GM12874 (cell line): ENCODE measurements around the gene C2CD4B.

ENCODE experiments used
- CTCF ChIP-seq: IDR thresholded peaks from 2 replicates; pipeline ENCODE4 v1.5.1; 2011; ENCODE audit warnings: low read depth, mild to moderate bottlenecking, control low read depth, low read length, moderate library complexity; ENCODE audit not compliant: insufficient read depth

C2CD4B gene

GRCh38 chr15:62149729-62150128, 15.4 kb downstream of the C2CD4B start:
- TF ChIP-seq CTCF = no peak

GRCh38 chr15:62147551-62147950, 17.5 kb downstream of the C2CD4B start:
- TF ChIP-seq CTCF = no peak

GRCh38 chr15:62147149-62147548, 17.9 kb downstream of the C2CD4B start:
- TF ChIP-seq CTCF = no peak

- TF ChIP-seq CTCF = no peak
Observed at GRCh38 chr15:62145015-62145735, 19.9 kb downstream of the C2CD4B start.

- TF ChIP-seq CTCF = no peak
Observed at GRCh38 chr15:62142736-62143135, 22.3 kb downstream of the C2CD4B start.

GRCh38 chr15:62141643-62142588, 23.2 kb downstream of the C2CD4B start:
- TF ChIP-seq CTCF = no peak

GRCh38 chr15:62141200-62141599, 23.9 kb downstream of the C2CD4B start:
- TF ChIP-seq CTCF = no peak
